CD1c-positive myeloid dendritic cell (primary cell): Measurements from ENCODE around the gene DDIAS.
"Not testable (repeated sequence)": the region's sequence is repeated elsewhere in the genome, so short reads cannot be mapped to it uniquely, and the experiment has no call there.

Source experiments
- DNase-seq: peaks from one replicate; pipeline ENCODE4 v3.0.0-alpha.2; 2016; ENCODE audit errors: extremely low spot score

Gene DDIAS

DNA sequence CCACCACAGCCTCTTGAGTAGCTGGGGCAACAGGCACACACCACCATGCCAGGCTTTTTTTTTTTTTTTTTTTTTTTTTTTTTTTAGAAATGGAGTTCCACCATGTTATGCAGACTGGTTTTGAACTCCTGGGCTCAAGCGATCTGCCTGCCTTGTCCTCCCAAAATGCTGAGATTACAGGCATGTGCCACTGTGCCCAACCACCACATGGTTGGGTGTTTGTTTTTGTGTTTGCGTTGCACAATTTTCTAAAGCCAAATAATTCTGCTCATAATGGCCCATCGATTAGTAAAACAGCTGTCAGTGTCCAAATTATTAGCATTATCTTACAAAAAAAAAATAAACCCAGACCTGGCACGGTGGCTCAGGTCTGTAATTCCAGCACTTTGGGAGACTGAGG lies 65.8 kb downstream of the DDIAS start:
- DNase-seq: no peak

DNA sequence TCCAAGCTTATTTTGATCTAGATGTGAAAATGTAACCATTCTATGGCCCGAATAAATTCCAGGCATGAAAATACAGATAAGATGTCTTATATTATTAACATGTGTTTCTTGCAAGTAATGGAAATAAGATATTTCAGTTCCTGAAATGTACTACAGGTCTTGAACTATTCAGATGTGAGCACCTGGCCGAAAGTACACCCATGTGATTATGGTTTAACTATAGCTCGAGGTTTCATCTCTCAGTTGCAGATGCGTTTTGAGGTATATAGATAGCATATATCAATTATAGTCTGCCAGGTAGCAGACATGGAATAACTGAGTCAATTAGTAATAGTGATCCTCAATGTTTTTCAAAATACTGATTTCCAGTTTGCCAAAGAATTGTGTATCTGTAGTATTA lies 68.3 kb downstream of the DDIAS start:
- no peak for DNase-seq

DNA sequence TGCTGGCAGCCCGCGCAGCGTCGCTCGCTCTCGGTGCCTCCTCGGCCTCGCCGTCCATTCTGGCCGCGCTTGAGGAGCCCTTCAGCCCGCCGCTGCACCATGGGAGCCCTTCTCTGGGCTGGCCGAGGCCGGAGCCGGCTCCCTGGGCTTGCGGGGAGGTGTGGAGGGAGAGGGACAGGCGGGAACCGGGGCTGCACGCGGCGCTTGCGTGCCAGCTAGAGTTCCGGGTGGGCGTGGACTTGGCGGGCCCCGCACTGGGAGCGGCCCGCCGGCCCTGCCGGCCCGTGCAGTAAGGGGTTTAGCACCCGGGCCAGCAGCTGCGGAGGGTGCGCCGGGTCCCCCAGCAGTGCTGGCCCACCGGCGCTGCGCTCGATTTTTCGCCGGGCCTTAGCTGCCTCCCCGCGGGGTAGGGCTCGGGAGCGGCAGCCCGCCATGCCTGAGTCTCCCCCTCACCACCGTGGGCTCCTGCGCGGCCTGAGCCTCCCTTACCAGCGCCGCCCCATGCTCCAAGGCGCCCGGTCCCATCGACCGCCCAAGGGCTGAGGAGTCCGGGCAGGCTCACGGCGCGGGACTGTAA lies 69.1 kb downstream of the DDIAS start:
- not testable (repeated sequence) for DNase-seq

DNA sequence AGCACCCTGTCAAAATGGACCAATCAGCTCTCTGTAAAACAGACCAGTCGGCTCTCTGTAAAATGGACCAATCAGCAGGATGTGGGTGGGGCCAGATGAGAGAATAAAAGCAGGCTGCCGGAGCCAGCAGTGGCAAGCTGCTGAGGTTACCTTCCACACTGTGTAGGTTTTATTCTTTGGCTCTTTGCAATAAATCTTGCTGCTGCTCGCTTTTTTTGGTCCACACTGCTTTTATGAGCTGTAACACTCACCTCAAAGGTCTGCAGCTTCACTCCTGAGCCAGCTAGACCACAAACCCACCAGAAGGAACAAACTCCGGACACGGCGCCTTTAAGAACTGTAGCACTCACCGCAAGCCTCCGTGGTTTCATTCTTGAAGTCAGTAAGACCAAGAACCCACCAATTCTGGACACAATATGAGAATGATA lies 70.0 kb downstream of the DDIAS start:
- not testable (repeated sequence) for DNase-seq

DNA sequence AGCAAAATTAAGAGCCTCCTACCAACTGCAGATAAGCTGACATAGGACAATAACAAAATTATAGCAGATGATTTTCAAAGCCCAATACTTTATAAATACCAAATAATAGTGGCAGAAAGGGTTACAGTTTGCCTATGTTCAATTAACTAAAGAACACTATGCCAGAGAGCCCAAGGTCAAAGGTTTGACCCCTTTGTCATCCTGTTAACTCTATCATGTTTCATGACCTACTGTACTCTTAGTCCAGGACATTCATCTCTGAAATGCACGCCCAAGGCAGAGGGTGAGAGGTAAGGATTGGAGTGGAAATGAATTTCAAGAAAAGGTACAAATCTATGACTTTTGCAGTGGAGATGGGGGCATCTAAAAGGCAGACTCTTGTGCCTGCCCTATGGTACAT lies 70.6 kb downstream of the DDIAS start:
- DNase-seq: no peak

DNA sequence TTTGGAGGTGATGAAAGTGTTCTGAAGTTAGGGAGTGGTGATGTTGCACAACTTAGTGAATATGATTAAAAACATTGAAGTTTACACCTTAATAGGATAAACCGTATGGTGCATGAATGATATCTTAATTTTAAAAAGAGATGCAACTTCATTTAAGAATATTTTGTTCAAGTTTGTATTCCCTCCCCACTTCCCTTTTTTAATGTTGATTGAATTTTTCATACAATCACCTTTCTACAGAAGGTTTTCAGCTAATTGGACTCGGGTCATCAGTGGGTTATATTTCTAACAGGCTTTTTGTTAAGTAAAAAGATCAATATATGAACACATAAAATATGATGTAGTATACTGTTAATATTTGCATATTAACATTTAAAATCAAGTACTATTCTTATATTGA lies 72.6 kb downstream of the DDIAS start:
- DNase-seq: no peak

DNA sequence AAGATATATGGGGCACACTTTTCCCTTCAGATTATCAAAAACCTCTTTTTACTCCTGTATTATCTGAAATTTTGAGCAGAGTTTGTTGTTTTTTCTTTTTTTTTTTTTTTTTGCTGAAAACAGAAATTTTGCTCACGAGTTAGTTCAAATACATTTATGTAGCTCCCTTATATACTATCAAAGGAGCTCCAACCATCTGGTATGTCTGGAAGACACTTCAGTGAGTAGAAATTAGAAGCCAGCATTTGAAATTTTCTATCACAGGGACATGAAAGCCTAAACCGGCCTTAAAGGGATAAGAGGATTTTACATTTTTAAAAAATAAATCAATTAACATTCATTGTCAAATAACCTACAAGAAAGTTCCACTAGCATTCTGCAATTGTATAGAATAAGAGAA lies 73.3 kb downstream of the DDIAS start:
- no peak for DNase-seq

DNA sequence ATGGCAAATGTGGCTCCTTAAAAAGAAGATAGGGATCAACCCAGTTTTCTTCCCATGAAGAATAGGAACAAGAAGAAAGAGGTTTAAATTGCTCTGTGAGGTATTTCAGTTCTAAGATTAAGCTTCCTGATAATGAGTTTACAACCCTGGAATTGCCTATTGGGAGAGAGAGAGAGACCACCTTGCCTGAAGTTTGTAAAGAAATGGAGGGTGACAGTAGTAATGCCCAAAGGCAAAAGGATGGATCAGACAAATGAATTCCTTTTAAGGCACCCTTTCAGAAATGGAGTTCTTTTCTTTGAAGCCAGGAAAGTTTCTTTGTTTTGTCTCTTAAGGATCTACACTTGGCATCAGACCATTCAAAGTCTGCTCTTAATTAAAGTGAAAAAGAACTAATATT lies 74.3 kb downstream of the DDIAS start:
- DNase-seq: no peak

DNA sequence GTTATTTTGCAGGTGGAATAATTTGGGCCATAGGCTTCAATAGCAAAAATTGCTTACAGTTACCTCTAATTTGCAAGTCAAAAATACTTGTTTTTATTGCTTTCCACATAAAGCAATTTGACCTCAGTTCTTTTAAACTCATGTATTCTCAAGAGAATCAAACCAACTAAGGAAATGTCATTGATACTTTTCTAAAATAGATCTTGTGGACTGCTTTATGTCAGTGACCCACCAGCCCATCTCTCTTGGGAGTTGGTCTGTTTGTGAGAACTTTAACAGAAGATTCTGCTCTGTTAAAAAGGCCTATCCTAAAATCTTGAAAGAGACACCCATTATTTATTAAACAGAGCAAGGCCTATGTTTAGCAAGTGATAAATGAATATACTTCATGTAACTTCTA lies 75.2 kb downstream of the DDIAS start:
- no peak for DNase-seq

DNA sequence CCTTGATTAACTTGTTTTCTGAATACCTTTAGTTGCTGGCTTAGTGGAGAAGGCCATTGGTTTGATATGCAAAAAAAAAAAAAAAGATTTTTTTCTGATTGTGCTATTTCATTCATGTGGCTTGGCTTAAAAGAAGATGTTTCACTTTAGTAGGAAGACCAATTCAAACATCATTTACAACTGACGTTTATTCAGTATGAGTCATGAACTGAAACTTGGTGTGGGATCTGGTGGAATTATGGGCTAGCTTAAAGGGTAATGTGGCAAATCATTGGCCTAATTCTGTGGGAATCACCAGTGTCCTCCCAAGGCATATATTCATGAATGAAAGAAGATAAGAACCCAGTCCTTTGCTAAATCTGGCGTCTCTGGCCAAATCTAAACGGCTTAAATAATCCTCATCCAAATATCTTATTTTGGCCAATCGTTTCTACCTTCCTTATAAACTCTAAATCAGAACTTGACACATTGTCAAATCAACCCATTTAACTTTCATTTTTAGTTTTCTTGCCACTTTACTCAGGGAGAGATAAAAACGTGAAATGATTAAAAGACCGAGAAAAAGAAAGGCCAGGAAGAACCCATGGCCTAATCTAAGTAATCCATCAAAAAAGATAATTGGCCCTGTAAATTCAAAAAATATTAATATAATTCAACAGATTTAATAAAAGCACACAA lies 77.0 kb downstream of the DDIAS start:
- no peak for DNase-seq

DNA sequence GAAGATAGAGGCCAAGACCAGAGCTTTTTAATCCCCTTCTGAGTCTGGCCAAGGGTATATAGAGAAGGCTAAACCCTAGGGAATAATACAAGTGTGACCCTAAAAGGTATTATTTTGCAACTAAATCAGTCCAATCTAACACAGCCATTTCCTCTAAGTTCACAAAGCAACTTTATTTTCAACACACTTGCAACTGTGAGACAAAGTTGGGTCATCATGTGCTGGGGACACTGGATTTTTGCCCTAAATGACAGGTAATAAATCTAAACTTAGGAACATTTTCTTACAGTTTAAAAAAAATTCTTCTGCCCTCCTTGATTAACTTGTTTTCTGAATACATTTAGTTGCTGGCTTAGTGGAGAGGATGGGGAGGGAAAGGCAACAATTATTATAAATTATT lies 78.3 kb downstream of the DDIAS start:
- no peak for DNase-seq

DNA sequence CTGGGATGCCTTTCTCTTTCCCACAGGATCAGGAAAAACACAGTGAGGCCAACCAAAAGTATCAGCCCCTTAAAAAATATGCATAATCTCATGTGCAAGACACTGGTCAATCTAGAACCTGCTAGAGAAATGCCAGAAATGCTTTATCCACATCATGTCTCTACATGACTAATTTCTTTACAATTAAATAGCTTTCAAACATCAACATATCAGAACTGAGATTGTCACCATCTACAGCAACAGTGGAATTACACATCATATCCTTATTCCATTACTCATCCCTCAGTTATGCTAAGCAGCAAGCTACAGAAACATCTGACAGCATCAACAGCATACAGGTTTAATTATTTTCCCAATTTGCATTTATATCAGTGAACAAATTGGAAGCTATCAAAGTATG lies 78.8 kb downstream of the DDIAS start:
- no peak for DNase-seq

DNA sequence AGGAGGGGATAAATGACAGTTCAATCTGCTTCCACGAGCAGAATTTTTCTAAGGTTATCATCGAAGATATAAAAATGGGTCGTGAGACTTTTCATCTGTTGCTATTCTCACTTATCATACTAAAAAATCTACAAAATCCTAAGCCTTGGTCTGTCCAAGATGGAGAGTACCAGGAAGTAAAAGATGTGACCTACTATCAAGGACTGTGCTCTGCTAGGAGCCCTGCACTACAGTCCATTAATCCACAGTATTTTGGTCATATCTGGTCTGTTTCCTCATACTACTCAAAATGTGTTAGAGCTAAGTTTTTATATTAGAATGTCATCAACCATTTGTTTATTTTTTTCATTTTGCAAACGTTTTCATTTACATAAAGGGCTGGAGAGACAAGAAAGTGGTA lies 79.4 kb downstream of the DDIAS start:
- no peak for DNase-seq

DNA sequence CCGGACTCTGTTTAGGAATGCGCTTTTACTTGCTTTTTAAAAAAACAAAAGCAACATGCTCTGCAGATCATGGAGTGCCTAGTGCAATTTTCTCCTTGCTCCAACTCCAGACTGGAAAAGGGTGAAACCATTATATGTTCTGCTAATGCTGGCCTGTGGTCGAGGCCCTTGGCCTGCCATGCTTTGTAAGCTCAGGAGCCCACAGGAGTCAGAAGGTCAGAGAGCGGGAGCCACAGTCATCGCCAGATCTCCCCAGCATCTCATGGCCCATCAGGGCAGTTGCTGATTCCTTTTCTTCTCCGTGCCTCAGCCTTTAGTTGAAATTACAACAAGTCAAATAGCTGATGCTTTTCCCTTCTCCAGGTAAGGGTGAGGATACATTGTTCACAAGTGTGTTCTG lies 80.3 kb downstream of the DDIAS start:
- no peak for DNase-seq
